GM21423 (cell line): ENCODE data around the gene CTAG2.
"Not testable (repeated sequence)": the region's sequence is repeated elsewhere in the genome, so short reads cannot be mapped to it uniquely, and the experiment has no call there.

Source experiments
- ATAC-seq: cut with Tn5 transposase; IDR thresholded peaks from one replicate; pipeline ENCODE4 v1.9.1; 2021; ENCODE audit warnings: mild to moderate bottlenecking, moderate library complexity; ENCODE audit not compliant: unreplicated experiment

CTAG2 gene

GRCh38 chrX:154653413-154653812, at the start of gene CTAG2:
TSS of gene CTAG2 (minus strand) at chrX:154653579. CDS start at chrX:154653515, 64 bp downstream.
- ATAC-seq = not testable (repeated sequence)

GRCh38 chrX:154698630-154699248, 45.4 kb upstream of the CTAG2 start:
- ATAC-seq = no peak

GRCh38 chrX:154696676-154697045, 43.3 kb upstream of the CTAG2 start:
- ATAC-seq = no peak

GRCh38 chrX:154695911-154696675, 42.7 kb upstream of the CTAG2 start:
- ATAC-seq = no peak

GRCh38 chrX:154693394-154693793, 40.0 kb upstream of the CTAG2 start:
- no peak for ATAC-seq

GRCh38 chrX:154690438-154690837, 37.1 kb upstream of the CTAG2 start:
- ATAC-seq = not testable (repeated sequence)

GRCh38 chrX:154672084-154672483, 18.7 kb upstream of the CTAG2 start:
- not testable (repeated sequence) for ATAC-seq

- not testable (repeated sequence) for ATAC-seq
Measured at GRCh38 chrX:154670848-154671247, 17.5 kb upstream of the CTAG2 start.

- ATAC-seq = no peak
Measured at GRCh38 chrX:154661899-154662298, 8.5 kb upstream of the CTAG2 start.

GRCh38 chrX:154661170-154661569, 7.8 kb upstream of the CTAG2 start:
- ATAC-seq = no peak

GRCh38 chrX:154660541-154660940, 7.2 kb upstream of the CTAG2 start:
- no peak for ATAC-seq

- ATAC-seq = no peak
Measured at GRCh38 chrX:154658957-154659356, 5.6 kb upstream of the CTAG2 start.

GRCh38 chrX:154658187-154658586, 4.8 kb upstream of the CTAG2 start:
- no peak for ATAC-seq

GRCh38 chrX:154657226-154657805, 3.9 kb upstream of the CTAG2 start:
- no peak for ATAC-seq

GRCh38 chrX:154655786-154656185, 2.4 kb upstream of the CTAG2 start:
- no peak for ATAC-seq

GRCh38 chrX:154655346-154655745, 2.0 kb upstream of the CTAG2 start:
- ATAC-seq = no peak

- no peak for ATAC-seq
Measured at GRCh38 chrX:154654925-154655324, 1.5 kb upstream of the CTAG2 start.

GRCh38 chrX:154654372-154654771, 993 bp upstream of the CTAG2 start:
- no peak for ATAC-seq

- no peak for ATAC-seq
Measured at GRCh38 chrX:154653048-154653401, 354 bp downstream of the CTAG2 start.

- no peak for ATAC-seq
Measured at GRCh38 chrX:154652311-154653047, 900 bp downstream of the CTAG2 start.

GRCh38 chrX:154650221-154650510, 3.2 kb downstream of the CTAG2 start:
- ATAC-seq = no peak
